GM19351 (cell line): ENCODE results near the gene TAOK1.

Experiments used
- ATAC-seq: cut with Tn5 transposase; IDR thresholded peaks from one replicate; pipeline ENCODE4 v1.9.1; 2021; ENCODE audit warnings: mild to moderate bottlenecking, moderate library complexity; ENCODE audit not compliant: unreplicated experiment

Gene TAOK1

DNA sequence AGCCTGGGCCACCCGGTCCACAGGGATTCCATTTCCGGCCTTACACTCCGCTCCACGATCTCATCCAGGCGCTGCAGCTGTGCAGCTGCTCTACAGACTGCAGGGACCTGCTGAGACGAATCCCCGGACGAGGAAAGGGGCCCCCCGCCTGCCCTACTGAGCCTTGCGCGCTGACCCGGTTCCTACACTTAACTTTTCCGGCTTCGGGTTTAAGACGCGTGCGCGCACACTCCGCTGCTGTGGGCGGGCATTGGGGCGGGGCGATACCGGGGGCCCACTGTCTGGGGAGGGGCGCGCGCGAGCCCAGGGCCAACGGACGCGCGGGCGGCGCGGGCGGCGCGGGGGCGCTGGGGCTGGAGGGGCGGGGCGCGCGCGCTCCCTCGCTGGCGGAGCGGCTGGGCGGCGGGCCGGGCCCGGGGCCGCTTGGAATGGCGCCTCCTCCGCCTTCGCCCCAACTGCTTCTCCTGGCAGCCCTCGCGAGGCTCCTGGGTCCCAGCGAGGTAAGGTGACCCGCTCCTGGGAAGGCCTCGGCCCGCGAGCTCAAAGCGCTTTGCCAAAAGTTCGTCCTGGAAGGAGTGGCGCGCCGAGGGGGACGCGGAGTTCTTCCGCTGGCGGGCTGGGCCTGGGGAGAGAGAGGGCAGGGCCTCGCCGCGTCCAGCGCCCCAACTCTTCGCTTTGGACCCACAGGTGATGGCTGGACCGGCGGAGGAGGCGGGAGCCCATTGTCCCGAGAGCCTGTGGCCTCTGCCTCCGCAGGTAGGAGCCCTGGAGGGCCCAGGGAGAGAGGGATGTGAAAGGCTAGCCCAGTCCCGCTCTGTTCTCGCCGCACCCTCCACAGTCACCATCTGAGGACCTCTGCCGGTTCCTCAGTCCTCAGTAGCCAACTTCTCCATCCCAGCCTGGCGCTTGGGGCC lies 178.4 kb downstream of the TAOK1 start, which contains the start of gene TP53I13:
Gene TP53I13 (plus strand): TSS at position 371 of the 914 bp plus-strand sequence. CDS start 58 bp downstream, at position 429.
- peak; percentile 35 for ATAC-seq

DNA sequence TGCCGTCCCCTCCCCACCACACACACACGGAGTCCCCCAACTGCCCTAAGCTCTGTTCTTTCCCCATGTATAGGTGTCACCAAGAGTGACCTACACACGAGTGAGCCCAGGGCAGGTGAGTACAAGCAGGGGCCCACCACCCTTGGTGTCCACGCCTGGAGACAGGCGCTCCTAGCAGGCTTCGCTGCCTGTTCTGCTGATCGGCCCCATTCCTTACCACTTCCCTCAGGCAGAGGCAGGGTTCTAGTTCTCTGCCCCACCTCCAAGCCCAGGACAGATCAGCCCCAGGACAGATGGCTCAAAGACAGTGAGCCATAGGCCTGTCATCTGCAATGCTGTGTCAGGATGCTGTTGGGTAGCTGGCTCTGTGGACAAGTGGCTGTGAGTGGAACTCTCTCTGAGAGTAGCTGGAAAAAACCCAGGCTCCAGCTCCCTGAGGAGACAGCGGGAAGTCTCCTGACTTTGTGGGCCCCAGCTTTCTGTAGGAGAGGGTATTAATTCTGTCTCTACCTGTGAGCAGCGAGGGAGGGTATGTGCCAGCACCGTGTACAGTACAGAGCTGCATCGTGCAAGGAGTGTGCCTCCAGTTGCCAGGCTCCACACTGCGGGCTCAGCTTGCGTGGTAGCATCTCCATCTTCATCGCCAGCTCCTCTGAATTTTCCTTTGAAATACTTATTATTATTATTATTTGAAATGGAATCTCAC lies 179.2 kb downstream of the TAOK1 start:
- no peak for ATAC-seq

DNA sequence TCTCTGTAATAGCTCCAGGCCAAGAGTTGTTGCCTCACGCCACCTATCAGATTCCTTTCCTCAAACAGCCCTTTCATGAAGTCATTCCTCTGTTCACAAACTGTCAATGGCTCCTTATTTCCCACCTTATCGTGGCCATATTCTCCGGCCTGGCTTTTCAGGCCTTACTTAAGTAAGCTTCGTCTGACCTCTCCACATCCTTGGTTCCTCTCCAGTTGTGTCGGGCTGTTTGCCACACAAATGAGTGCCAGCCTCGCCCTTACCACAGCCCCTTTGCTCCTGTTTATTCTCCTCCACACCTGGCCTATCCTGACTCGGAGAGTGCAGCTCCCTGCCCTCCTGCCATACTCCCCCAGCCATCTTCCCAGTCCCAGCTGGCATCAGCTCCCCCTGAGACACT lies 180.4 kb downstream of the TAOK1 start:
- ATAC-seq = no peak

DNA sequence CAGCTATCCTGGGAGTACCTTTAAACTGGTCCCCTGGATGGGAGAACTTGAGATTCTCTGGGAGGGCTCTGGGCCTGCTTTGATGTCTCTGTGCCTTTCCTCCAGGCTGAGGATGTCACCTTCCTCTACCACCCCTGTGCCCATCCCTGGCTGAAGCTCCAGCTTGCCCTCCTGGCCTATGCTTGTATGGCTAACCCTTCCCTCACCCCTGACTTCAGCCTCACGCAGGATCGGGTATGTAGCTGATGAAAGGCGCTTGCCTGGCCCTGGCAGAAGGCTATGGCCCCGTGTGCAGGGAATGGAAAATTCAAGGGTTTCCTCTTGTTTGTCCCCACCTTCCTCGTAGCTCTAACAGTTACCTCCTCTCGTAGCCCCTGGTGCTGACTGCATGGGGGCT lies 181.3 kb downstream of the TAOK1 start:
- no peak for ATAC-seq

DNA sequence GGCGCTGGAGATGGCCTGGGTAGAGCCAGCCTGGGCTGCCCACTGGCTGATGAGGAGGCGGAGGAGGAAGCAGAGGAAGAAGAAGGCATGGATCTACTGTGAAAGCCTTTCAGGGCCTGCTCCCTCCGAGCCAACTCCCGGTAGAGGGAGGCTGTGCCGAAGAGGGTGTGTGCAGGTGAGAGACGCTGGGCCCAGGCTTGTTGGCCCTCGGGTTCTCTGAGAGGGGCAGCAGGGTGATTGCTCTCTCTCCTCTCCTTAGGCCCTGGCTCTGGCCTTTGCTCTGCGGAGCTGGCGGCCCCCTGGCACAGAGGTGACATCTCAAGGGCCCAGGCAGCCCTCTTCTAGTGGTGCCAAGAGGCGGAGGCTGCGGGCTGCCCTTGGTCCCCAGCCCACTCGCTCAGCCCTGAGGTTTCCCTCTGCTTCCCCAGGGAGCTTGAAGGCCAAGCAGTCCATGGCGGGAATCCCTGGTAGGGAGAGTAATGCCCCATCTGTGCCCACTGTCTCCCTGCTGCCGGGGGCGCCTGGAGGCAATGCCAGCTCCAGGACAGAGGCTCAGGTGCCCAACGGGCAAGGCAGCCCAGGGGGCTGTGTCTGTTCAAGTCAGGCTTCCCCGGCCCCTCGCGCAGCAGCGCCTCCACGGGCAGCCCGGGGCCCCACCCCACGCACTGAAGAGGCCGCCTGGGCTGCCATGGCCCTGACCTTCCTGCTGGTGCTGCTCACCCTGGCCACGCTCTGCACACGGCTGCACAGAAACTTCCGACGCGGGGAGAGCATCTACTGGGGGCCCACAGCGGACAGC lies 181.9 kb downstream of the TAOK1 start:
- ATAC-seq = no peak

DNA sequence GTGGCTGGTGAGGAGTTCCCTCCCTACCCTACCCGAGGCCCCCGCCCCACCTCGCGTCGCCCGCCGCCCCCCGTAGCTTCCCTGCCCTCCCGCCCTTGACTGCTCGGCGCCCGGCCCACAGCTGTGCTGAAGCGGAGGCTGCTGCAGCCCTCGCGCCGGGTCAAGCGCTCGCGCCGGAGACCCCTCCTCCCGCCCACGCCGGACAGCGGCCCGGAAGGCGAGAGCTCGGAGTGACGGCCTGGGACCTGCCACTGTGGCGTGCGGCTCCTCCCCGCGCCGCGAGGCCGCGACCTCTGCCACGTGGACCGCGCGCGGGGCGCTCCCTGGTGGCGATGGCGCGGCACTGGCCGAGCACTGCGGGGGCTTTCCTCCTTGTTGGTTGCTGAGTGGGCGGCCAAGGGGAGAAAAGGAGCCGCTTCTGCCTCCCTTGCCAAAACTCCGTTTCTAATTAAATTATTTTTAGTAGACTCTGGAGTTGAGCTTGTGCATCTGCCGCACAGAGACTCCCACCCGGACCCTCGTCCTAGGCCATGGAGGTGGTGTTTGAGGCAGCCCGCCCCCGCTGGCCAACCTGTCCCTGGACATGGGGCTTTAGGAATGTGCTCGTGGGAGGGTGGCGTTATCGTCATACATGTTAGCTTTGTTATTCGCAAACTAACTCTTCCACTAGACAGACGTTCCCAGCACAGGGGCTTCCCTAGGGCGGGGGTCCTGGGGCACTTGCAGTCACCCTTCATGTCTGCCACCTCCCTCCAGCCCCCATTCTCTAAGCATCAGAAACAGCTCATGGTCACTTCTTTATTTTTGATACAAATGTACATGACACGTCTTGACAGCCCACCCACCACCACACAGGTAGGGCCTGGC lies 182.8 kb downstream of the TAOK1 start:
- ATAC-seq = no peak

DNA sequence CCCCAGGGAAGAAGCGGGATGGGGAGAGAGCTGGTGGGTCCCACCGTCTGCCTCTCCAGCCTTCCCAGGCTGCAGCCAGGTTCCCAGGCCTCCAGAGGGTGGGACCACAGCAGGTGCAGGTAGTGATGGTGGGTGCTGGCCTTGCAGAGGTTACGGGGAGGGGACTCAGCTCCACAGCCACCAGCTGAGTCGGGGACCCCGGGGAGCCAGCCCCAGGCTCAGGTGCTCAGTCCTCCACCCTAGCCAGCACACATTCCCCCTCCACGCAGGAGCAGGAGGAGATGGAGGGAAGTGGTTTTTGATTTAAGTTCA lies 183.4 kb downstream of the TAOK1 start:
- no peak for ATAC-seq

DNA sequence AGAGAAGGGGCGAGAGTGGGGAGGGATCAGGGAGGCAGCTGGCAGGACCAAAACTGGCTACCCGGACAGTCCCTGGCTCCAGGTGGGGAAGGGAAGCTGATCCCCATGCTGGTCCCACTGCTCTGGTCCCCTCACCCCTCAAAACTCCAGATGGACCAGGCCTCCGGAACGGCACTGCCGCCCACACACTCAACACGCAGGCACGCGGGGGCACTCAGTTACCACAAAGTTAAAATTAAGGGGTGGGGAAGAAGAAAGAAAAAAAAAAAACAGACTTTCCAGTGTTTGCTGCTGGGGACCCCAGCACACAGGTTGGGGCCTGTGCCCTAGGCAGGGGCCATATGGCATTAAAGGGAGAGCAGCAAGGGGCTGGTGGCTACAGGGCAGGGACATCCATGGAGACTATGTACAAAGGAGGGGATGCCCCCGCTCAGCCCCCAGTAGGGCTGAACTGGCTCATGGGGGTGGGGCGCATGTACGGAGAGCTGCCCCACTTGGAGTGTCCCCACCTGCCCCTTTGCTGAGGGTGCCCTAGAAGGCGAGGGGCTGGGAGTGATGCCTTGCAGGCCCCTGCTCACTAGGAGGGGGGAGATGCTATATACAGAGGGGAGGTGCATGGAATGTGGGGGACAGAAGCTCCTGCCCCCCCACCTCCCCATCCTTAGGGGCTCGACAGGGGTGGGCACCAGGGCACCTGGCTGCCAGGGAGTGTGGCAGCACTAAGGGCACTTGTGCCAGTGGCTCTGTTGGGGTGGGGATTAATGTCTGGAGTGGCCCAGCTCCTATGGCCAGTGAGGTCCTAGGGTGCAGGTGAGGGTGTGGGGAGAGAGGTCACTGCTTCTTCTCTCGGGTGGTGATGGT lies 183.9 kb downstream of the TAOK1 start:
- no peak for ATAC-seq

DNA sequence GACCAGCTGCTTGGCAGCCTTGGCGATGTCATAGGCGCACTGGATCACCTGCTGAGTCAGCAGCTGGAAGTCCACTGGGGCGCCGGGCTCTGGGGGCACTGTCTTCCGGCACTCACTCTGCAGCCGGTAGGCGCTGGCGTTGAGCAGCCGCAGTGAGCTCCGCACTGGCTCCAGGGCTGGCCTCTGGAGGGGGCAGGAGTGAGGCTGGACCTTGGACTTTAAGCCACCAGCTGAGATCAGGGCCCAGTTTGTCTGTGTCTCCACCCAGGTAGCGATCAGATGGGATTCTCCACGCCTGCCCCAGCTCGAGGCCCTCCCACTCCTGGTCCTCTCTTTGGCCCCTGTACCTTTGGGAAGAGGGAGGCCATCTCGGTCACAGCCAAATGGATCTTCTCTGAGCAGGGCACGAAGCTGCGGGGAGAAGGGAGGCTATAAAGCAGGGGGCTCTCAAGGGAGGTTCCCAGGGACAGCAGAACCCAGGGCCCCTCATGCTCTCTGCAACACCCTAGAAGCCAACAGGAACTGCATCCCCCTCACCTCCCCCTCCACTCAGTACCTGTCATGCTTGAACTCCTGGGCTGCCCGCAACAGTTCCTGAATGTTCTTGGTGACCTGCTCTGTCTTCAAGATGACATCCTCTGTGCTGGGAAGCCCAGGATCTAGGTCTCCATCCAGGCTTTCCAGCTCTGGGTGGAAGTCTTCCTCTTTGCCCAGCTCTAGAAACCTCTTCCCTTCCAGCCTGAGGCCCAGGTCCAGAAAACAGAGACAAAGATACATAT lies 184.8 kb downstream of the TAOK1 start:
- no peak for ATAC-seq

DNA sequence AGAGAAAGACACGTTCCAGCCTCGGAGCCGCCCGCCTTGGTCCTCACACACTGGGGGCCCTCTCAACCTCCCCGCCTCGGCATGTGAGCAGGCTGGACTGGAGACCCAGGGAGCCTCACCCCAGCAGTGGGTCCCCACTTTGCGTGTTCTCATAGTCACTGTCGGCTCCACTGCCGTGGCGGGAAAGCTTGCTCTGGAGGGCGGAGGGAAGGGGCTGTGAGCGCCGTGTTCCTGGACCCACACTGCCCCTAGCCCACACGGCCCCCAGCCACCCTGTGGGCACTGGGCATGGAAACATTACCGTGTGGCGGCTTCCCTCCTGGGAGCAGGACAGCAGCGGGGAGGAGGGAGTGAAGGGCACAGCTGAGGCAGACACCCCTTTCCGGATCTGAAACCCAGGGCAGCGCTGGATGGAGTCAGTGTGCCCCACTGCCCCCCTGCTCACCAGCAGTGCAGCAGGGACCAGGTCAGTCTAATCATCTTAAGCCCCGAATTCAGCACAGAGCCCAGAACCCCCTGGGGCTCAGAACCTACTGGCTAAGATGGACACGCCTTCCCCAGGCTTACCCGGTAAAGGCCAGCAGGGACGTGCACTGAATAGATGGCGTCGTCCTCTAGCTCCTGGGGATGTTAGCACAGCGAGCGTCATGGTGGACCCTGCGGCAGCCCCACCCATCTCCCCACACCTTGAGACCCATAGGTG lies 185.5 kb downstream of the TAOK1 start:
- no peak for ATAC-seq

DNA sequence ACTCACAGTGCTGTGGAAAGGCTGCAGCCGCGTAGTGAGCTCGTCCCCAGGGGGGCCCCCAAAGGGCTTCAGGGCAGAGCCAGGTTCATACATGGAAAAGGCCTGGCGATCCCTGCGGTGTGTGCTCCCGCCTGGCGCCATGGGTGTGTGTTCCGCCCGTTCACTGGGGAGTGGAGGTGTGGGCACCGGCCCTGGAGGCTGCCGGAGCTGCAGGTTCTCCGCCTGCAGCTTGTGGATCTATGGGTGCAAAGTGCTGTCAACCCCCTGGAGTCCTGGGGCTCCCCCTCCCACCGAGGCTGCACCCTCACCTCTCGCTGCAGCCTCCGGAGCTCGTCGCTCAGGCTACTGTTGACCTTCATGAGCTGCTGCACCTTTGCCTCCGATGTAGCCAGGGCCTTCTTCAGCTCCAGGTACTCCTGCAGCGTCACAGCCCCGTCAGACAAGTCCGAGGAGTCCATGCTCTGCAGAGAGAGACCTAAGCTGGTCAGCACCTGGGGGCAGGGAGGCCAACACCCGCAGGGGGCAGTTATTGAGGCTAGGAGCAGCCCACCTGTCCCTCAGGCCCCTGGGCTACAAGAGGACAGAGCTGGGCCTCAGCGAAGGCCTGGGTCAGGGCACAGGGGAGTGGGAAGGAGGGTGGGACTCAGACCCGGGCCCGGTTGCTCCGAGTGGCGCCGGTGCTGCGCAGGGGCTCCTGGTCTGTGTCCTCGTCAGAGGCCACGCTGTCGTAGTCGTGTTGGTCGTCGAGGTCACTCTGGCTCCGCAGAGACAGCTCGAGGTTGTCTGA lies 186.2 kb downstream of the TAOK1 start:
- ATAC-seq = no peak

DNA sequence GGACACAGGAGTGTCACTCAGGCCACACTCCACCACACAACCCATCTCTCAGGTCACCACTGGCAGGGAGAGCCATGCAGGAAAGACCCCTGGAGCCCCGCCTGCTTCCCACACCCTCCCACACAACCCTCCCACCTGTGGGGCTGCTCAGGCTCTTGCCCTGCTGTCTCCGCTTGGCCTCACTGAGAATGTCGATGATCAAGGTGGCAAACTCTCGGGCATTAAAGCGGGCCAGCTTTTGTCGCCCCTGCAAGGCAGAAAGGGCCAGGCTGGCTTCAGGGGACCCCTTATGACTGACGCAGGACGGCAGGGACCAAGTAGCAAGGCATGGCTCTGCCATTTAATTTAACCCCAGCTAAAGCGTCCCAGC lies 186.8 kb downstream of the TAOK1 start:
- ATAC-seq = no peak

DNA sequence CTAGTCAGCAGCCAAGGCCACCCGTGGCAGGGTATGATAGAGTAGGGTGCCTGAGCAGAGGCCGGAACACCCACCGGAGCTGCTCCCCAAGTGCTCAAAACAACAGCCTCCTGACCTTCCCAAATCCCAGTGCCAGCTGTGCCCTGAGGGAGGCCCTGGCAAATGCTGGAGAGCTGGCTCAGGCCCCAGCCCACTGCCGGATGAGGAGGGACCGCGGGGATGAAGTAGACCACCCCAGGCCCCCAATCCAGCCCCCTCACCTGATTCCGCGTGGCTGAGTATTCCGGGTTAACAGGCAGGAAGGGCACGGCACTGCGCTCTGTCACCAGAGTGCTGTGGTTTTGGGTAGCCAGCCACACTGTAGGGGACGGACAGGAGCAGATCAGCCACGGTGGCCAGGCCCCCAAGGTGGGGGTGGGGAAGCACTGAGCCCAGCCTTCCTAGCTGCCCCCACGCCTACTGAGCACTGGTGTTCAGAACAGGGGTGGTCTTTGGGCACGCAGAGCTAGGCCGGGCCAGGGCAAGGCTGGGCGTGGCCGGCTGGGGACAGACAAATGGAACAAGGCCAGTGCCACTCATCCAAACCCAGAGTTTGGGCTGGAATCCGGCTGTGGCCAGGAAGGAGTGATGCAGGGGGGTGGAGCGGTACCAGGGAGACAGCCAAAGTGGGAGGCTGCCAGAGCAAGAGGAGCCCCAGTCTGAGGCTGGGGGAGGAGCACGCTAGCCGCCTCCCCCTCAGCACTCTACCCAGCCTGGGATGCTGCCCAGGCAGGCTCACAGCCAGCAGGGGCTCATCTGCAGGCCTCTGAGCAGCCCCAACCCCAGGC lies 187.4 kb downstream of the TAOK1 start:
- no peak for ATAC-seq

DNA sequence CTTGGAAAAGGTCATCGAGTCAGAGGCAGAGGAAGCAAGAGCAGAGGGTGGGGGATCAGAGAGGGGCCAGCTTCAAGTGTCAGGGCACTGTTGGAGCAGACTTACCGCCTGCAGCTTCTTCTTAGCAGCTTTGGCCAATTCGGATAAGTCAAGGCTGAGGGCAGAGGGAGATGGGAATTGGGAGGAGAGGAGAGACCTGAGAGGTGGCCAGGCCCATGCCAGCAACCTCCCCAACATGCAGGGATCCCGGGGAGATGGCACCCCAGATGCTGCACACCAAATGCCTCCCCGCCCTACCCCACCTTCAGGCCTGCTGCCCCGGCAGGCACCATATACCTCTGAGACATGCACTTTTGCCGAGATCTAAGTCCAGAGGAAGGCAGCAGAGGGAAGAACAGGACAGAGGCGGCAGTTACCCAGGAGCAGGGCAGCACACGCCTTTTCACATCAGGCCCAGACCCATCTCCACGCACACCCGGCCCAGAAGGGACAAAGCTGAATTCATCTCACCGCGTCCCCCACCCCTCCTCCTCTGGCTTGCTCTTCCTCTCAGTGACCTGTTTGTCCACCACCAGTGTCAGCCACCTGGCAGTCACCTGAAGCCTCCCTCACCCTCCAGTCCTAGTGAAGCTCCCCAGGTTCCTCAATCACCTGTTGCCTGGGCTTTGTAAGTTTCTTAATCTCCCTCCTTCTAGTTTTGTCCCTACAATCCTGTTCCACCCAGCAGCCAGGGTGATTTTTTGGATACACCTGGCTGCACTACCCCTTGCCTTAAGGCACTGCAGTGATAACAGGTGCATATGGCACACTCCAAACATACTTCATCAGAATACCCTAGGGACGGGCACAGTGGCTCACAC lies 188.7 kb downstream of the TAOK1 start:
- ATAC-seq = no peak

DNA sequence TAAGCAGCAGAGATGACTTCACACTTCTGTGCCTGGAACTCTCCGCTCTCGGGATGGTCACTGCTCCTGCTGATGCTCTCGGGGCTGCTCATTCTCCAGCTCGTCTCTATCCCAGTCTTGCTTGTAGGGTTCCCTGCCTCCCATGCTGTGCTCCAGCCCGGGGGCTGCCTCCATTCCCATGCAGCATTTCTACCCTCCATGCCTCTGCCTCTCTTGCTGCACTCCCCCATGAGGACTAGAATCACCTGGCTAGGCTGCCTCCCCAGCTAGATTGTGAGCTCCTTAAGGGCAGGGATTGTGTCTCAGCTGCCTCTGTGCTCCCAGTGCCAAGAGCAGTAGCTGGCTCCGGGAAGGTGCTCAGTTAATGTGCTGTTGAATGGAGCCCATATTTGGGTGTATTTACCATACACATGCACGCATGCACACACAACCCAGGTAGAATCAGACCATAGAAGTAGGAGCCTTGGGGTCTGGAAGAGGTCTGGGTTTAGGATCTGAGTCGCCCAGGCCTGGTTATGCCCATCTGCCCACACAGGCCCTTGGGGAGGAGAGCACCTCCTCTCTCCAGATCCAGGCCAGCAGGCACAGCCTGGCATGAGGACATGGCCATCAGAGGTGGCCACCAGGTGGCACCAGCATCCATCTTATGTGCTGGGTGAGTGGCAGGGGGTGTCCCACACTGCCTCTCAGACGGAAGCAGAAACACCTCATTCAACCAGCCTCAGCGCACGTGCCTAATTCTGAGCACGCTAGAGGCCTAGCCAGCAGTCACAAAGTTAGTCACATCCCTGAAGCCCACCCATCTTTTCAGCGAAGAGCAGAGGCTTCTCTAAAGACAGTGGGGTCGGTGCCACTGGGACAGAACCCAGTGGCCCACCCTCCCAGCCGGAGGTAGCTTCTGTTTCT lies 190.0 kb downstream of the TAOK1 start:
- ATAC-seq = no peak
